Colonic mucosa (tissue), 4 donors: ENCODE measurements around the gene GNPAT. TPM values are rescaled to one million over a fixed set of nuclear protein-coding genes. Genes with fewer than 3 reads are reported as not detected.

Experiments used
- DNase-seq: peaks from one replicate; pipeline ENCODE4 v3.0.0-alpha.2; 2020
- H3K27ac ChIP-seq: fragments of 200-600 bp; one replicate; pipeline ENCODE4 v1.8.0; 2021
- H3K27me3 ChIP-seq: fragments of 200-600 bp; one replicate; pipeline ENCODE4 v1.8.0; 2021
- H3K36me3 ChIP-seq: fragments of 200-600 bp; one replicate; pipeline ENCODE4 v1.8.0; 2021
- H3K4me1 ChIP-seq: fragments of 200-600 bp; one replicate; pipeline ENCODE4 v1.8.0; 2021; ENCODE audit warnings: mild to moderate bottlenecking
- H3K4me3 ChIP-seq: fragments of 200-600 bp; one replicate; pipeline ENCODE4 v1.8.0; 2021
- H3K9ac ChIP-seq, 2 donors: one replicate each; pipeline ENCODE4 v1.7.0; 2013; ENCODE audit warnings: control low read depth in 2 of 2, low read depth in 2 of 2, low read length in 2 of 2
- H3K9me3 ChIP-seq: fragments of 200-600 bp; one replicate; pipeline ENCODE4 v1.8.0; 2021
- CTCF ChIP-seq: fragments of 200-600 bp; IDR thresholded peaks from one replicate; pipeline ENCODE4 v1.8.0; 2022; ENCODE audit warnings: antibody characterized with exemption, mild to moderate bottlenecking
- intact Hi-C: fragments of 100-400 bp; cut with DNase I; formaldehyde crosslinking; loops from one replicate; pipeline ENCODE4 v1.14.1; 2022
- total RNA-seq, 2 donors: library from RNA; stranded (reverse); fragmentation: NEBNext Ultra II Directional in 1 of 2; extraction: Animal tissue kit (Norgen Biotek cat#: 25700) in 1 of 2; gene quantifications; one replicate each; pipeline ENCODE4 v1.2.1, GENCODE V29; 2021
- donor health status: healthy.
- donor health status: DM: no; HTN: no; CAD: no.
- donor health status: DM: no; HTN: no; CAD: no.

The GNPAT gene
- total RNA-seq, 2 donors from 2014 or later: 34.9 to 40.5 TPM

DNA sequence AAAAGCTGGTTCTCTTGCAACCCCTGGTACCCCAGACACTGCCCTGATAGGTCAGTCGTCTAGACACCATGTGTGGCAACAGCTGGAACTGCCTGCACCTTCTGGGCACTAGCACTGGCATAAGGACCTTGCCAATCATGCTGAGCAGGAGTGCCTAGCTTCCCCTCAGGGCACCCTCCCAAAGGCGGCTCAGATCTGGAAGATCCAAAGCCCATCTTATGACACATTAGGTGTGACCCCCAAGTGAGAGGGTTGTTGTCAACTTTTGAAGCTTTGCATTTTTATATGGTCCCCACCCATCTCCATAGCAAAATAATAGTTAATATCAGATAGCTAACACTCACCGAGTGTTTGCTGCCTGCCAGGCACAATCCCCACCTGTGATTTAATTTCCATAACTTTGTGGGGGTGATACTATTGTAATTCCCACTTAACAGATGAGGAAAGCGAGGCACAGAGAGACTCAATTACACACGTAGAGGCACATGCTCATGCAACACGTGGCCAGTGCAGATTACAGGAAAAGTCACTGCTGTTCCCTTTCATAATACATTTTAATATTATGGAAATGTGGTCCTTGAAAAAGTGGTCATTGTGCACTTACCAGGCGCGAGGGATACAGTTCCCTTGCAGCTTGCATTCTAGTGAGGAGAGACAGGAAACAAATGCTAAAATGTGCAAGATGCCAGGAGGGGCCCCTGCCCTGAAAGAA, 70.9 kb downstream of the GNPAT start:
- Histone ChIP-seq H3K27ac (no peak overlapping the region), H3K9me3 (no peaks in the 10 kb centered on the region), H3K27me3 (no peaks in the 10 kb centered on the region), H3K9ac (no peak overlapping the region), H3K36me3 (no peaks in the 10 kb centered on the region), H3K4me1 (no peaks in the 10 kb centered on the region), H3K4me3 (no peak overlapping the region)
- intact Hi-C loops: no loop called here
- no peak for DNase-seq
- no peak for TF ChIP-seq CTCF

GRCh38 chr1:231312432-231312788, 71.4 kb downstream of the GNPAT start:
- no peaks in the 10 kb centered on the region for H3K27me3 ChIP-seq
- no peaks in the 10 kb centered on the region for H3K9me3 ChIP-seq
- TF ChIP-seq CTCF: no peak
- H3K36me3 ChIP-seq: no peaks in the 10 kb centered on the region
- no peaks in the 10 kb centered on the region for H3K4me1 ChIP-seq
- intact Hi-C loops: no loop called here
- H3K9ac ChIP-seq: no peak overlapping the region
- H3K27ac ChIP-seq: no peak overlapping the region
- H3K4me3 ChIP-seq: no peak overlapping the region
- DNase-seq: no peak

DNA sequence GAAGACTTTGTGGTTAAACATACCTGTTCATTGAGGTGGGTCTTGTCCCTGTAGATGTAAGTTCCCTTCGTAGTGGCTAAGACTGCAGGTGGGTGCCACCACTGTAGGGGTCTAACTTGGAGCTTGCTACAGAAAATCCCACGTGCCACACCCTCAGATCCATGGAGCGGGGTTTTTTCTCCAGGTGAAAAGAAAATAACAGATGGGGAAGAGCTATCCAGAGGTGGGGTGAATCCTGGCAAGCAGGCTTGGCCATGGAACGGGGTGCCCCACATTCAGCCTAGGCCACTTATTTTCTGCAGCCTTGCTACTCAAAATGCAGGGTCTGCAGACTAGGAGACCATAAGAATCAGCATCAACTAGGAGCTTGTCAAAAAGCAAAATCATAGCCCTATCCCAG, 72.6 kb downstream of the GNPAT start:
- Histone ChIP-seq H3K9me3 (no peaks in the 10 kb centered on the region), H3K36me3 (no peaks in the 10 kb centered on the region), H3K27ac (no peak overlapping the region), H3K9ac (no peak overlapping the region), H3K4me1 (no peaks in the 10 kb centered on the region), H3K4me3 (no peak overlapping the region), H3K27me3 (no peaks in the 10 kb centered on the region)
- no peak for DNase-seq
- no peak for TF ChIP-seq CTCF
- intact Hi-C loops: no loop called here

- H3K4me1 ChIP-seq: no peaks in the 10 kb centered on the region
- intact Hi-C loops: no loop called here
- H3K4me3 ChIP-seq: no peak overlapping the region
- peak; percentile 50 for TF ChIP-seq CTCF
- no peak overlapping the region for H3K27ac ChIP-seq
- H3K9me3 ChIP-seq: no peaks in the 10 kb centered on the region
- no peaks in the 10 kb centered on the region for H3K27me3 ChIP-seq
- H3K36me3 ChIP-seq: no peaks in the 10 kb centered on the region
- H3K9ac ChIP-seq: no peak overlapping the region
- peak; percentile 30 for DNase-seq
Observed at GRCh38 chr1:231315887-231316286, 74.9 kb downstream of the GNPAT start.

- intact Hi-C loops: no loop called here
- TF ChIP-seq CTCF: no peak
- no peak for DNase-seq
Observed at GRCh38 chr1:231317306-231318014, 76.4 kb downstream of the GNPAT start.

More at GRCh38 chr1:231317306-231318014, 76.4 kb downstream of the GNPAT start:
- Histone ChIP-seq H3K9me3 (no peaks in the 10 kb centered on the region), H3K27me3 (no peaks in the 10 kb centered on the region), H3K27ac (no peak overlapping the region), H3K4me1 (no peaks in the 10 kb centered on the region), H3K36me3 (no peaks in the 10 kb centered on the region), H3K4me3 (no peak overlapping the region), H3K9ac (no peak overlapping the region)
